HepG2 (cell line): ENCODE results near the gene RTP3. TPM values are rescaled to one million over a fixed set of nuclear protein-coding genes. Genes with fewer than 3 reads are reported as not detected.

ENCODE experiments used
- ARID4A ChIP-seq: sonication (generic); formaldehyde crosslinking; IDR thresholded peaks from 2 replicates; pipeline ENCODE4 v1.5.0; 2020; ENCODE audit warnings: mild to moderate bottlenecking, missing genetic modification reagents, borderline replicate concordance
- CBX1 ChIP-seq: IDR thresholded peaks from one replicate; pipeline ENCODE4 v1.6.1; 2016; ENCODE audit warnings: antibody characterized with exemption, low read depth
- CEBPG ChIP-seq: IDR thresholded peaks from 2 replicates; pipeline ENCODE4 v1.6.1; 2016
- CHD2 ChIP-seq: IDR thresholded peaks from 2 replicates; pipeline ENCODE4 v1.6.1; 2011; ENCODE audit warnings: low read depth, low read length, improper control_type of control experiment
- HCFC1 ChIP-seq: fragments of 150-350 bp; IDR thresholded peaks from 2 replicates; pipeline ENCODE4 v1.6.1; 2014; ENCODE audit warnings: low read depth, low read length
- ZBTB1 ChIP-seq: sonication (generic); formaldehyde crosslinking; IDR thresholded peaks from 2 replicates; pipeline ENCODE4 v1.4.0; 2020; ENCODE audit warnings: missing genetic modification reagents, borderline replicate concordance
- ZFP91 ChIP-seq: sonication (generic); formaldehyde crosslinking; IDR thresholded peaks from 2 replicates; pipeline ENCODE4 v1.9.0; 2022; ENCODE audit warnings: missing genetic modification reagents, mild to moderate bottlenecking, borderline replicate concordance
- ZNF256 ChIP-seq: sonication (generic); formaldehyde crosslinking; conservative IDR thresholded peaks from 2 replicates; pipeline ENCODE4 v1.4.0; 2020; ENCODE audit warnings: missing genetic modification reagents
- ZNF382 ChIP-seq: sonication (generic); formaldehyde crosslinking; IDR thresholded peaks from 2 replicates; pipeline ENCODE4 v1.5.0; 2020; ENCODE audit warnings: missing genetic modification reagents, mild to moderate bottlenecking, borderline replicate concordance
- ZNF484 ChIP-seq: sonication (generic); formaldehyde crosslinking; IDR thresholded peaks from 2 replicates; pipeline ENCODE4 v1.5.1; 2020; ENCODE audit warnings: mild to moderate bottlenecking, low read depth, missing genetic modification reagents, borderline replicate concordance
- ZNF574 ChIP-seq: sonication (generic); formaldehyde crosslinking; IDR thresholded peaks from 2 replicates; pipeline ENCODE4 v1.4.0; 2020; ENCODE audit warnings: missing genetic modification reagents
- polyA plus RNA-seq, 8 experiments: library from polyadenylated mRNA; depleted of rRNA in 3 of 8; stranded (reverse) in 7 of 8; unstranded in 1 of 8; fragments of >200 nt; fragmentation: Illumina TruSeq in 4 of 8; extraction: Trizol in 4 of 8; gene quantifications; 2 replicates each; pipeline versions ENCODE4 v1.2.1 to v1.2.3, GENCODE V29; 2011 to 2016; ENCODE audit warnings: low read depth in 4 of 8, missing spikeins in 1 of 8, mixed read lengths in 1 of 8; ENCODE audit not compliant: insufficient read depth in 1 of 8
- total RNA-seq, 5 experiments: library from RNA; depleted of rRNA; stranded (reverse); fragments of >200 nt; fragmentation: Illumina TruSeq; extraction: Trizol; gene quantifications; 2 replicates each; pipeline ENCODE4 v1.2.3, GENCODE V29; 2016; ENCODE audit warnings: low read depth in 1 of 5
- TF ChIP-seq, protein P1 (sequence below): sonication (generic); formaldehyde crosslinking; IDR thresholded peaks from 2 replicates; pipeline ENCODE4 v1.9.0; 2021; ENCODE audit warnings: missing genetic modification reagents, borderline replicate concordance
- TF ChIP-seq, protein P2 (sequence below), 2 experiments: fragments of 450-650 bp in 1 of 2; sonication (generic) in 1 of 2; formaldehyde crosslinking; IDR thresholded peaks; 2 replicates each; pipeline versions ENCODE4 v1.5.0 to v1.8.0; 2020 to 2022; ENCODE audit warnings: mild to moderate bottlenecking in 1 of 2, missing genetic modification reagents in 1 of 2

The RTP3 gene
- total and polyA plus RNA-seq, 2 of the 13 experiments (the other 11 are each of a cell fraction or from before 2014, with no cell fraction given): 0.09 TPM; not detected in 1

DNA sequence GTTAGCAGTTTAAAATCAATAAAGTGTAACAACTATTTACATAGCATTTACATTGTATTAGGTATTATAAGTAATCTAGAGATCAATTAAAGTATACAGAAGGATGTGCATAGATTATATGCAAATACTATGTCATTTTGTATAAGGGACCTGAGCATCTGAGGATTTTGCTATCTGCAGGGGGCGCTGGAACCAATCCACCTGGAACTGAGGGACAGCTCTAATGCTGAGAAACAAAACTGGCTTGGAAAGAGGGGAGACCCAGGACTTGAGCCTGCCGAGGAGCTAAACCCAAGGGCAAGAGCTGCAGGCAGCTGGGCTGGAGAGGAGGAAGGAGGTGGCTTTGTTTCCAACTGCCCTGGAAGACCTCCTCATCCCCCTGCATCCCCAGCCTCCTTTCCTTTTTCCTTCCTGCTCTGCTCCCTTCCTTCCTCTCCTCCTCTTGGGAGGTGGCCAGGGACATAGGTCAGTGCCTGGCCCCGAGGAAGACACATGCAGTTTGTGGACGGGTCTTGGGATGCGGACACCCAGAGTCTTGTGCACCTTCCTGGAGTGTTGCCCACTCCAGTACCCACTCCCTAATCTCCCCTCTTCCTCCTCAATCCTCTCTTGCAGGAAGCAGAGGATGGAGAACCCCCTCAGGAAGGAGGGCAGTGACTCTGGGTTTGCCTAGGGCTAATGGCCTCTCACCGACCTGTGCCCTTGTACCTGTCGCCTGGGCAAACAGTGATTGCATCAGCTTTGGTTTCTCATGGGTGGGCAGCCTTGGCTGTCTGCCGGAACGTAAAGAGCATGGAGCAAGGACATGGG is 825 bp upstream of the RTP3 start (continued):
- TF ChIP-seq ZNF574 (CRISPR knock-in tag) (no peak), ARID4A (CRISPR knock-in tag) (no peak), CBX1 (no peak), ZNF382 (CRISPR knock-in tag) (no peak), ZBTB1 (CRISPR knock-in tag) (no peak), CHD2 (no peak), HCFC1 (no peak), CEBPG (CRISPR knock-in tag) (peak; percentile 69), ZFP91 (CRISPR knock-in tag) (0 out of 2 replicates have a peak, but pooled peaks have one; percentile 15), ZNF484 (CRISPR knock-in tag) (no peak), ZNF256 (CRISPR knock-in tag) (no peak)
- TF ChIP-seq, protein P1, sequence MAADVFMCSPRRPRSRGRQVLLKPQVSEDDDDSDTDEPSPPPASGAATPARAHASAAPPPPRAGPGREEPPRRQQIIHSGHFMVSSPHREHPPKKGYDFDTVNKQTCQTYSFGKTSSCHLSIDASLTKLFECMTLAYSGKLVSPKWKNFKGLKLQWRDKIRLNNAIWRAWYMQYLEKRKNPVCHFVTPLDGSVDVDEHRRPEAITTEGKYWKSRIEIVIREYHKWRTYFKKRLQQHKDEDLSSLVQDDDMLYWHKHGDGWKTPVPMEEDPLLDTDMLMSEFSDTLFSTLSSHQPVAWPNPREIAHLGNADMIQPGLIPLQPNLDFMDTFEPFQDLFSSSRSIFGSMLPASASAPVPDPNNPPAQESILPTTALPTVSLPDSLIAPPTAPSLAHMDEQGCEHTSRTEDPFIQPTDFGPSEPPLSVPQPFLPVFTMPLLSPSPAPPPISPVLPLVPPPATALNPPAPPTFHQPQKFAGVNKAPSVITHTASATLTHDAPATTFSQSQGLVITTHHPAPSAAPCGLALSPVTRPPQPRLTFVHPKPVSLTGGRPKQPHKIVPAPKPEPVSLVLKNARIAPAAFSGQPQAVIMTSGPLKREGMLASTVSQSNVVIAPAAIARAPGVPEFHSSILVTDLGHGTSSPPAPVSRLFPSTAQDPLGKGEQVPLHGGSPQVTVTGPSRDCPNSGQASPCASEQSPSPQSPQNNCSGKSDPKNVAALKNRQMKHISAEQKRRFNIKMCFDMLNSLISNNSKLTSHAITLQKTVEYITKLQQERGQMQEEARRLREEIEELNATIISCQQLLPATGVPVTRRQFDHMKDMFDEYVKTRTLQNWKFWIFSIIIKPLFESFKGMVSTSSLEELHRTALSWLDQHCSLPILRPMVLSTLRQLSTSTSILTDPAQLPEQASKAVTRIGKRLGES (CRISPR knock-in tag): no peak
- TF ChIP-seq, protein P2, sequence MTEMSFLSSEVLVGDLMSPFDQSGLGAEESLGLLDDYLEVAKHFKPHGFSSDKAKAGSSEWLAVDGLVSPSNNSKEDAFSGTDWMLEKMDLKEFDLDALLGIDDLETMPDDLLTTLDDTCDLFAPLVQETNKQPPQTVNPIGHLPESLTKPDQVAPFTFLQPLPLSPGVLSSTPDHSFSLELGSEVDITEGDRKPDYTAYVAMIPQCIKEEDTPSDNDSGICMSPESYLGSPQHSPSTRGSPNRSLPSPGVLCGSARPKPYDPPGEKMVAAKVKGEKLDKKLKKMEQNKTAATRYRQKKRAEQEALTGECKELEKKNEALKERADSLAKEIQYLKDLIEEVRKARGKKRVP (CRISPR knock-in tag; IDR thresholded peaks at IDR 0.05): peak in 1 of 2 experiments; percentile 93; a peak in 2 of 4 replicates
